SU-DHL-6 (cell line): ENCODE data around the gene DTX1.

Source experiments
- H2AFZ ChIP-seq: fragments of 200-600 bp; sonication (generic); 2 replicates; pipeline ENCODE4 v1.6.1; 2014; ENCODE audit warnings: low read depth, mild to moderate bottlenecking, moderate library complexity, mixed read lengths, antibody characterized with exemption, low read length; ENCODE audit not compliant: severe bottlenecking
- H3F3A ChIP-seq: fragments of 200-600 bp; shearing (Covaris generic); 2 replicates; pipeline ENCODE4 v1.6.0; 2016; ENCODE audit warnings: antibody characterized with exemption, mild to moderate bottlenecking; ENCODE audit not compliant: insufficient read depth
- H3K27ac ChIP-seq: fragments of 200-600 bp; sonication (generic); 2 replicates; pipeline ENCODE4 v1.5.1; 2016; ENCODE audit warnings: low read depth, mild to moderate bottlenecking, low read length, moderate library complexity, mixed read lengths
- H3K27me3 ChIP-seq: fragments of 200-600 bp; sonication (generic), shearing (Covaris generic); 2 replicates; pipeline ENCODE4 v1.6.0; 2014; ENCODE audit warnings: mild to moderate bottlenecking, low read length
- H3K36me3 ChIP-seq: fragments of 200-600 bp; sonication (generic); 2 replicates; pipeline ENCODE4 v1.6.1; 2014; ENCODE audit warnings: mild to moderate bottlenecking, low read length, mixed read lengths
- H3K4me2 ChIP-seq: fragments of 300-600, 200-600 bp; shearing (Covaris generic), sonication (generic); 2 replicates; pipeline ENCODE4 v1.6.0; 2014; ENCODE audit warnings: low read length, low read depth, mild to moderate bottlenecking; ENCODE audit not compliant: poor library complexity, severe bottlenecking
- H3K4me3 ChIP-seq: fragments of 200-600 bp; sonication (generic); 2 replicates; pipeline ENCODE4 v1.5.1; 2014; ENCODE audit warnings: antibody characterized with exemption, low read length, mild to moderate bottlenecking, mixed read lengths; ENCODE audit not compliant: insufficient read depth, poor library complexity, severe bottlenecking
- H3K79me2 ChIP-seq: fragments of 200-600 bp; sonication (generic); 2 replicates; pipeline ENCODE4 v1.6.1; 2014; ENCODE audit warnings: mild to moderate bottlenecking, low read length, moderate library complexity; ENCODE audit not compliant: insufficient read depth
- H3K9ac ChIP-seq: fragments of 200-600 bp; sonication (generic); 2 replicates; pipeline ENCODE4 v1.7.0; 2014; ENCODE audit warnings: mild to moderate bottlenecking, low read length
- H3K9me2 ChIP-seq: fragments of 200-600 bp; sonication (generic); replicated peaks from 2 replicates; pipeline ENCODE4 v1.6.1; 2014; ENCODE audit warnings: low read length; ENCODE audit not compliant: insufficient read depth
- H3K9me3 ChIP-seq: fragments of 200-600 bp; sonication (generic); 2 replicates; pipeline ENCODE4 v1.6.1; 2014; ENCODE audit warnings: low read length, mixed read lengths; ENCODE audit not compliant: insufficient read depth
- H4K20me1 ChIP-seq: fragments of 200-600 bp; sonication (generic); 2 replicates; pipeline ENCODE4 v1.6.1; 2014; ENCODE audit warnings: low read depth, mild to moderate bottlenecking, antibody characterized with exemption, low read length, moderate library complexity, mixed read lengths
- EZH2phosphoT487 ChIP-seq: fragments of 200-600 bp; sonication (generic), shearing (Covaris generic); conservative IDR thresholded peaks from 2 replicates; pipeline ENCODE4 v1.6.1; 2018; ENCODE audit warnings: mild to moderate bottlenecking, antibody characterized with exemption, low read length, moderate library complexity, mixed read lengths
- TF ChIP-seq, protein P1 (sequence below): fragments of 200-600 bp; sonication (generic); IDR thresholded peaks from one replicate; pipeline ENCODE4 v1.5.1; 2017; ENCODE audit warnings: antibody characterized with exemption, mild to moderate bottlenecking, low read length, moderate library complexity; ENCODE audit not compliant: insufficient read depth, poor library complexity, severe bottlenecking

Gene DTX1

GRCh38 chr12:113083863-113084435 is 27.4 kb downstream of the DTX1 start:
- Histone ChIP-seq H3K9me3 (no peaks in the 10 kb centered on the region), H4K20me1 (no peaks in the 10 kb centered on the region), H3K79me2 (peaks cover 82% of the 10 kb centered on the region), H3K4me3 (no peak overlapping the region), H3K27me3 (no peaks in the 10 kb centered on the region), H3F3A (peaks cover 93% of the 10 kb centered on the region), H3K36me3 (peaks cover 28% of the 10 kb centered on the region), H3K4me2 (peak overlapping the region; percentile 48), H3K27ac (peak overlapping the region; percentile 99), H3K9ac (peak overlapping the region; percentile 23), H2AFZ (no peak overlapping the region), H3K9me2 (no peaks in the 10 kb centered on the region)
- TF ChIP-seq EZH2phosphoT487 = no peak
- TF ChIP-seq, protein P1, sequence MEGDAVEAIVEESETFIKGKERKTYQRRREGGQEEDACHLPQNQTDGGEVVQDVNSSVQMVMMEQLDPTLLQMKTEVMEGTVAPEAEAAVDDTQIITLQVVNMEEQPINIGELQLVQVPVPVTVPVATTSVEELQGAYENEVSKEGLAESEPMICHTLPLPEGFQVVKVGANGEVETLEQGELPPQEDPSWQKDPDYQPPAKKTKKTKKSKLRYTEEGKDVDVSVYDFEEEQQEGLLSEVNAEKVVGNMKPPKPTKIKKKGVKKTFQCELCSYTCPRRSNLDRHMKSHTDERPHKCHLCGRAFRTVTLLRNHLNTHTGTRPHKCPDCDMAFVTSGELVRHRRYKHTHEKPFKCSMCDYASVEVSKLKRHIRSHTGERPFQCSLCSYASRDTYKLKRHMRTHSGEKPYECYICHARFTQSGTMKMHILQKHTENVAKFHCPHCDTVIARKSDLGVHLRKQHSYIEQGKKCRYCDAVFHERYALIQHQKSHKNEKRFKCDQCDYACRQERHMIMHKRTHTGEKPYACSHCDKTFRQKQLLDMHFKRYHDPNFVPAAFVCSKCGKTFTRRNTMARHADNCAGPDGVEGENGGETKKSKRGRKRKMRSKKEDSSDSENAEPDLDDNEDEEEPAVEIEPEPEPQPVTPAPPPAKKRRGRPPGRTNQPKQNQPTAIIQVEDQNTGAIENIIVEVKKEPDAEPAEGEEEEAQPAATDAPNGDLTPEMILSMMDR = no peak

DNA sequence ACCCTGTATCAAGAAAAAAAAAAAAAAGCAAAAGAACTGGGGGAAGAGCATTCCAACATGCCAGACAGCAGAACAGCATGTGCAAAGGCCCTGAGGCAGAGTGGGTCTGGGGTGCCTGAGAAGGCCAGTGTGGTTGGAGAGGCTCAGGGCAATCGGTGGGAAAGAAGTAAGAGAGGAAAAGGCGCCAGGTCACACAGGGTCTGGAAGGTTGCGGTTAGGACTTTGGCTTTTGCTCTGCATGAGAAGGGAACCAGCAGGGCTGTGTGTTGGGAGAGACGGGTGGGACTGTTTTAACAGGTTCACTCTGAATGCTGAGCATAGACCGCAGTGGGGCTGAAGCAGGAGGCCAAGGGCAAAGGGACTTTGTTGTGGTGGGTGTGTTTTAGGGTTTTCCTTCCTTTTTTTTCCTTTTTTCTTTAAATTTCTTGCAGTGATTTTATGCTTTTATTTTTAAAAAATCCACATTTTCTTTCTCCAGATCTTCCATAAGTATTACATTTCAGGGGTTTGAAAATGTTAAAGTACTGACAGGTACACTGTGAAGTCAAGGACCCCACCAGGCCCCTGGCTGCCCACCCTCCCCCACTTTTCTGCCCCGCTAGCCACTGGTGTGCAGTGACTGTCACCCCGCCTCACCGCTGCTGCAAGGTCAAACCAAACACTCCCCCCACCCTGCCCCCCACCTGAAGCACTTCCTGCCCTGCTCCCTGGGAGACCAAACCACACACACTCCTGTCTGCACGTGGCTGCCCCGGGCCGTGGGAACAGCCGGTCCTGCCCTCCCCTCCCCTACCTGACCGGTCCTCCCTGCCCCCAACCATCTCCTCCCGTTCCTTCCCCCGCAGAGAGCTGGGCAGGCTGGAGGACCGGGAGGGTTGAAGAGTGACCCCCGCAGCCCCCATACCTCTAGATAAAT is 30.0 kb downstream of the DTX1 start:
- Histone ChIP-seq H3K27me3 (no peaks in the 10 kb centered on the region), H3K9me2 (no peaks in the 10 kb centered on the region), H4K20me1 (no peaks in the 10 kb centered on the region), H3K79me2 (peaks cover 81% of the 10 kb centered on the region), H3K4me3 (no peak overlapping the region), H3K27ac (peak overlapping the region; percentile 99), H3F3A (peaks cover 94% of the 10 kb centered on the region), H3K9ac (peak overlapping the region; percentile 49), H3K9me3 (no peaks in the 10 kb centered on the region), H2AFZ (no peak overlapping the region), H3K4me2 (peak overlapping the region; percentile 48), H3K36me3 (peaks cover 19% of the 10 kb centered on the region)
- TF ChIP-seq EZH2phosphoT487 = no peak
- TF ChIP-seq, protein P1 = no peak

DNA sequence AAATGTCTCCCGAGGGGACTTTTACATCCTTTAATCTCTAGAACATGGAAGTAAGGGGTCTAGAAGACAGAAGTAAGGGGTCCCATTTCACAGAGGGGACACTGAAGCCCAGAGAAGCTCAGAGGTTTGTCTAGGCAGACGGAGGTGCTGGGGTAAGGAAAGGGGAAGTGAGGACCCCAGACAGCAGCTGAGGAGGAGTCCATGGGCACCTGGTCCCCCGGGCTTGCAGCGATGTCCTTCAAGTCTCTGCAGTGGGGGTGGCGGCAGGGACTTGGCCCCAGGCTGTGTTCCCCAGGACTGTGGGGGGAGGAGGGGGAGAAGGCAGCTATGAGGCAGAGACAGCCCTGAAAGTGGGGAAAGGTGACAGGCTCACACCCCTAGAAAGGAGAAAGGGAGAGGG is 30.7 kb downstream of the DTX1 start:
- H4K20me1 ChIP-seq = no peaks in the 10 kb centered on the region
- no peak overlapping the region for H3K4me3 ChIP-seq
- H3K9ac ChIP-seq = peak overlapping the region; percentile 49
- H3K27ac ChIP-seq = peak overlapping the region; percentile 99
- TF ChIP-seq EZH2phosphoT487 = no peak
- TF ChIP-seq, protein P1 = no peak
- H3K36me3 ChIP-seq = peaks cover 20% of the 10 kb centered on the region
- no peaks in the 10 kb centered on the region for H3K9me2 ChIP-seq
- H3K79me2 ChIP-seq = peaks cover 74% of the 10 kb centered on the region
- H3K9me3 ChIP-seq = no peaks in the 10 kb centered on the region
- H3K4me2 ChIP-seq = peak overlapping the region; percentile 48
- H2AFZ ChIP-seq = no peak overlapping the region
- no peaks in the 10 kb centered on the region for H3K27me3 ChIP-seq
- H3F3A ChIP-seq = peaks cover 94% of the 10 kb centered on the region
